ENCODE measurements around the gene ABCB7.

The ABCB7 gene

DNA sequence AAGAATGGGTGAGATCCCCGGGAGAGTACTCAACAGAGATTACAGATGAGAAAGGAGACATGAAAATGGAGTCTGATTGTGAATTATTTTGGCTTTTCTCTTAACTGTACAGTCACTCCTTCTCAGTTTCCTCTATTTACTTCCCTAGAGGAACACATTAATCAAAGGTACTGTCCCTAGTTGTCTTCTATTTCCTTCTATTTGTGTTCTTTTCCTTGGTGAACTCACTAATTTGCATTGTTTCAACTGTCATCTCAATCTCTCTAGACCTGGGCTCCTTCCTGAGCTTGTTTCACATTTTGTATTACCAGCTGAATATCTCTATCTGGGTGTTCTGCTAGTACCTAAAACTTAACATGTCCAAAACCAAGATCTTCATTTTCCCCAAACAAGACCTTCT, 59.8 kb downstream of the ABCB7 start:
- ChIA-PET CTCF (no interaction called here), POLR2A (no interaction called here)
- DNase-seq (ENCODE audit: low read depth, low spot score): no peak
- TF ChIP-seq, protein P1, sequence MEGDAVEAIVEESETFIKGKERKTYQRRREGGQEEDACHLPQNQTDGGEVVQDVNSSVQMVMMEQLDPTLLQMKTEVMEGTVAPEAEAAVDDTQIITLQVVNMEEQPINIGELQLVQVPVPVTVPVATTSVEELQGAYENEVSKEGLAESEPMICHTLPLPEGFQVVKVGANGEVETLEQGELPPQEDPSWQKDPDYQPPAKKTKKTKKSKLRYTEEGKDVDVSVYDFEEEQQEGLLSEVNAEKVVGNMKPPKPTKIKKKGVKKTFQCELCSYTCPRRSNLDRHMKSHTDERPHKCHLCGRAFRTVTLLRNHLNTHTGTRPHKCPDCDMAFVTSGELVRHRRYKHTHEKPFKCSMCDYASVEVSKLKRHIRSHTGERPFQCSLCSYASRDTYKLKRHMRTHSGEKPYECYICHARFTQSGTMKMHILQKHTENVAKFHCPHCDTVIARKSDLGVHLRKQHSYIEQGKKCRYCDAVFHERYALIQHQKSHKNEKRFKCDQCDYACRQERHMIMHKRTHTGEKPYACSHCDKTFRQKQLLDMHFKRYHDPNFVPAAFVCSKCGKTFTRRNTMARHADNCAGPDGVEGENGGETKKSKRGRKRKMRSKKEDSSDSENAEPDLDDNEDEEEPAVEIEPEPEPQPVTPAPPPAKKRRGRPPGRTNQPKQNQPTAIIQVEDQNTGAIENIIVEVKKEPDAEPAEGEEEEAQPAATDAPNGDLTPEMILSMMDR (IDR thresholded peaks at IDR 0.05; ENCODE audit: insufficient read depth, low read length, missing control alignments): no peak
- H3K4me3 ChIP-seq (ENCODE audit: low read depth, low read length): no peak overlapping the region

DNA sequence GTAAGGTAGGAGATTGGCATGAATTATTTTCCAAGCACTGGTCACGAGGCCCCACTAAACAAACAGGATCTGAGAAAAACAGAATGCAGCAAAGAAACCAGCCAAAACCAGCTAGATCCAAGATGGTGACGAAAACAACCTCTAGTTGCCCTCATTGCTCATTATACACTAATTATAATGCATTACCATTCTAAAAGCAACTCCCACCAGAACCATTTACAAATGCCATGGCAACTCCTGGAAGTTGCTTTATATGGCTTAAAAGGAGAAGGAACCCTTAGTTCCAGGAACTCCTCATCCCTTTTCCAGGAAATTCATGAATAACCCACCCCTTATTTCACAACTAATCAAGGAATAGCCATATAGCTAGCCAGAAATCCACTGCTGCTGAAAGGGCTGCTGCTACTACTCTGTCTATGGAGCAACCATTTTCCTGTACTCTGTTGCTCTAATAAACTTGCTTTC, 69.3 kb downstream of the ABCB7 start:
- no peak overlapping the region for H3K4me3 ChIP-seq (ENCODE audit: low read depth, low read length)
- POLR2A ChIA-PET: no interaction called here
- no peak for DNase-seq (ENCODE audit: low read depth, low spot score)
- CTCF ChIA-PET: no interaction called here
- TF ChIP-seq, protein P1 (IDR thresholded peaks at IDR 0.05; ENCODE audit: insufficient read depth, low read length, missing control alignments): no peak

DNA sequence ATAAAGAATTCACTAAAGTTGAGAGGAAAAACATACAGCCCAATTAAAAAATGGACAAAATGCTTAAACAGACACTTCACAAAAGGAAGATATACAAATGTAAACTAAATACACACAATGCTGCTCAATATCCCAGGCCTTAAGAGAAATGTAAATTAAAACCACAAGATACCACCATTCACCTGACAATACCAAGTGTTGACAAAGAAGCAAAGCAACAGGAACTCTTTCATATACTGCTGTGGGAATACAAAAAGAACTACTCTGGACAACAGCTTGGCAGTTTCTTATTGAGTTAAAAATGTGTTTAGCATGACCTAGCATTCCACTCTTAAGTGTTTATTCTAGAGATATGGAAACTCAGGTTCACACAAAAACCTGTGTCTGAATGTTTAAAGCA, 71.3 kb downstream of the ABCB7 start:
- DNase-seq (ENCODE audit: low read depth, low spot score): no peak
- ChIA-PET POLR2A (no interaction called here), CTCF (no interaction called here)
- TF ChIP-seq, protein P1 (IDR thresholded peaks at IDR 0.05; ENCODE audit: insufficient read depth, low read length, missing control alignments): no peak
- H3K4me3 ChIP-seq (ENCODE audit: low read depth, low read length): no peak overlapping the region

DNA sequence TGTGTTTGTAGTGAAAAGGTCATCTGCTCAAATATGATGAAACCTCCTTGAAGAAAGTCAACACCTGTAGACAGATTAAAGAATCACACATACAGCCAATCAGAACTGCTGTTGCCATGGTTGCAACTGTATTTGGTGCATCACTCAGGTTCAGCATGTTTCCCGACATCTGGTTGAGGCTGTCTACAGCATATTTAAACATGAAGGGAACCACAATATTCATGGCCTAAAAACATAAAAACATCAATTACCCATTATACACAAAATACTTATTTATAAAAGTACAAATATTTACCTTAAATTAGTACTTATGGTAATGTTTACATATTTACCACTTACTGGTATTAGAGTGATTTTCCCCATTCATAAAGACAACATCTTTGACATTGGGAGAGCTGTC, 79.7 kb downstream of the ABCB7 start:
- TF ChIP-seq, protein P1 (IDR thresholded peaks at IDR 0.05; ENCODE audit: insufficient read depth, low read length, missing control alignments): no peak
- no peak for DNase-seq (ENCODE audit: low read depth, low spot score)
- ChIA-PET POLR2A (no interaction called here), CTCF (no interaction called here)
- H3K4me3 ChIP-seq (ENCODE audit: low read depth, low read length): no peak overlapping the region

DNA sequence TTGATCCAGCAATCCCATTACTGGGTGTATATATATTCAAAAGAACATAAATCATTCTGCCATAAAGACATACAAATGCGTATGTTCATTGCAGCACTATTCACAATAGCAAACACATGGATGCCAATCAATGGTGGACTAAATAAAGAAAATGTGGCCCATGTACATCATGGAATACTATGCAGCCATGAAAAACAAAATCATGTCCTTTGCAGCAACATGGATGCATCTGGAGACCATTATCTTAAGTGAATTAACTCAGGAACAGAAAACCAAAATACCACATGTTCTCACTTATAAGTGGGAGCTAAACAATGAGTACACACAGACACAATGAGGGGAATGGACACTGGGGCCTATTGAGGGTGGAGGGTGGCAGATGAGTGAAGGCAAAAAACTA, 81.6 kb downstream of the ABCB7 start:
- CTCF ChIA-PET: no interaction called here
- DNase-seq (ENCODE audit: low read depth, low spot score): no peak
- TF ChIP-seq, protein P1 (IDR thresholded peaks at IDR 0.05; ENCODE audit: insufficient read depth, low read length, missing control alignments): no peak
- no peak overlapping the region for H3K4me3 ChIP-seq (ENCODE audit: low read depth, low read length)
- POLR2A ChIA-PET: no interaction called here

DNA sequence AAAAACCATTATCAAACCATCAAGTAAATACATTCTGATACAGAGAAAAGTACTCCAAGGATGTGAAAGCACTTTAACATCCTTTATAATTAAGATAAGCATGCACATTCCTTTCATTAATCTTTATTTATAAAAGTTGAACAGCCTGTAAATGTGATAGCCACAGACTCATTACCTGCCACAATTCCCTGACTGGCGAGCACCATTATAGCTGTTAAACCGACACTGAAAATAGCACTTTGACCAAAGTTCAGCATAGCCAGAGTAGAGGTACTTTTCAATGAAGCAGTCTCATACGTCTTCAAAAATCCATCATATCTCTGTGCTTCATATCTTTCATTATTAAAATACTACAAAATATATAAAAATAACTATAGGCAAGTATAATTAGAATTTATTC, 84.7 kb downstream of the ABCB7 start:
- no peak overlapping the region for H3K4me3 ChIP-seq (ENCODE audit: low read depth, low read length)
- CTCF ChIA-PET: no interaction called here
- POLR2A ChIA-PET: no interaction called here
- no peak for DNase-seq (ENCODE audit: low read depth, low spot score)
- TF ChIP-seq, protein P1 (IDR thresholded peaks at IDR 0.05; ENCODE audit: insufficient read depth, low read length, missing control alignments): no peak

Data from AG04449 (cell line).